ENCODE measurements around the gene CTNNBIP1. TPM values are rescaled to one million over a fixed set of nuclear protein-coding genes. Genes with fewer than 3 reads are reported as not detected.

Gene CTNNBIP1
- total and polyA plus RNA-seq, 9 of the 15 experiments (the other 6 are each of a cell fraction or from before 2014, with no cell fraction given) = 0.65 to 29.2 (median 14.7) TPM

DNA sequence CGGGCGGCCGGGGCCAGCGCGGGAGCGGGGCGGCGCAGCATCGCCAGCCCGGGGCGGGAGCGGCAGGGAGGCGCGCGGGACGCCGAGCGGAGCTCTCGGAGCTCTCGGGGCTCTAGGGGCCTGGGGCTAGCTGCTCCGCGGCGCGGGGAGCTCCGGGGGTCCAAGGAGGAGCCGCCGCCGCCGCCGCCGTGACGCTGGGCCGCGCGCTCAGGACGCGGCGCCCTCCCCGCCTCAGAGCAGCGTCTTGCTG, 86.5 kb downstream of the CTNNBIP1 start (continued):
- TF ChIP-seq ZNF395 (CRISPR knock-in tag; IDR thresholded peaks at IDR 0.05) (no peak), ZBTB43 (CRISPR knock-in tag; IDR thresholded peaks at IDR 0.05) (no peak), PURB (CRISPR knock-in tag; IDR thresholded peaks at IDR 0.05; ENCODE audit: low read depth) (no peak), PTTG1 (tag; IDR thresholded peaks at IDR 0.05; ENCODE audit: low read depth) (no peak), CTBP1 (IDR thresholded peaks at IDR 0.05; ENCODE audit: borderline replicate concordance) (peak; percentile 74; the same call in 1 of the 2 replicates), ZNF785 (CRISPR knock-in tag; IDR thresholded peaks at IDR 0.05) (no peak), TAF1 (IDR thresholded peaks at IDR 0.05; ENCODE audit: control insufficient read depth, extremely low read depth, insufficient read depth, low read length, severe bottlenecking) (no peak), CREM (IDR thresholded peaks at IDR 0.05; ENCODE audit: low read depth) (0 out of 2 replicates have a peak, but pooled peaks have one; percentile 11), DLX4 (CRISPR knock-in tag; IDR thresholded peaks at IDR 0.05) (no peak), NFIX (CRISPR knock-in tag; IDR thresholded peaks at IDR 0.05; ENCODE audit: low read depth) (no peak), NFE2L1 (tag; IDR thresholded peaks at IDR 0.05; ENCODE audit: borderline replicate concordance, low read depth) (no peak), PRPF4 (IDR thresholded peaks at IDR 0.05; ENCODE audit: insufficient read depth, low read depth, low read length, poor library complexity, severe bottlenecking) (no peak), CBFA2T3 (IDR thresholded peaks at IDR 0.05) (no peak), MED1 (CRISPR knock-in tag; IDR thresholded peaks at IDR 0.05; ENCODE audit: borderline replicate concordance) (no peak), TEAD1 (CRISPR knock-in tag; IDR thresholded peaks at IDR 0.05) (no peak), EWSR1 (IDR thresholded peaks at IDR 0.05; ENCODE audit: borderline replicate concordance, low read depth, partially characterized antibody) (no peak), OTX1 (CRISPR knock-in tag; IDR thresholded peaks at IDR 0.05) (no peak), TBP (optimal IDR thresholded peaks at IDR 0.05; ENCODE audit: low read depth, low read length) (peak; percentile 61), POLR3A (IDR thresholded peaks at IDR 0.05; ENCODE audit: borderline replicate concordance, extremely low read depth, insufficient read depth, insufficient read length) (no peak)
- TF ChIP-seq, protein P1, sequence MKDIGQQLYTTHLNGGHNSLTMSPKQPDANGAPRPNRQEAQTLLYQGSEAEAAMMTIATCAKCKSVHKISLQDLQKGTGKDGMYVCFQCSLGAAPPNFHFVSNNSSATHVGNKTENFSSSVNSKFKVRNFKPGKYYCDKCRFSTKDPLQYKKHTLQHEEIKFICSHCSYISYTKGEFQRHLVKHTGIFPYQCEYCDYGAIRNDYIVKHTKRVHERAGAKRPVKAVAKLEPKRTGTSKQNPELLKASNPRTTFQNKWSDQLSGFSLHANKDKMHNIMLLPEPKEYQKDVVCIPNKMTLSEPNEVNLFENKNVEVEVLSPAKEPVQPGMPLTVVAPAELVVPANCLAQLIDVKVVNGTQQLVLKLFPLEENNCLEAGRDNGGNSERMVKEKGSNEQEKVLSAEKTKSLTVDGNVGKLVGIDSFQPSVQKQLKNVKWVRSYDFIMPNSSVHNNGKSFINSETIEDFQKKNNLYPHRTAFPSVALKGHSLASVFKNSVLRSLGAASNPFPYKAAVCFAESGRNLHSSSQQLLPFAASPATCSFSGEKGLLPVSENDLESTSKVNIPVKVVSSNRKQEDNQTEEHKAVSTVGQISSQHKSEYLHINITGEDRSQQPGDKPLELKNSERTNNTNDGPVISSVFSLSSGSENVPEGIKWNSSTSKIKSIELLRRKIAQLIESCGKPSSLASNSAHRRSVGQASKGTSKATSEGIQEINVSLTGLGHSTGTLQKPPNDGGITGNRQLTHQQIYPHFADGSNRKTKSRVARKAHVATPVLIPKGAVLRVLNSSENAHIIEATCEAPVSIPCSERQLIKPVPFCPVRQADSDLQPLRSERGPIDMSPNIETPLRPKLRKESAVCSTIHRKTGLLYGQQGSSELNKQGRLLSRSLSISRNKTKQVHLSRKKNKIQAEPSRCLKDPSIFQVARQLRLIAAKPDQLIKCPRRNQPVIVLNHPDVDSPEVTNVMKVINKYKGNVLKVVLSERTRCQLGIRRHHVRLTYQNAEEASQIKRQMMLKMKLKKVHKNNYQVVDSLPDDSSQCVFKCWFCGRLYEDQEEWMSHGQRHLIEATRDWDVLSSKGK (CRISPR knock-in tag; IDR thresholded peaks at IDR 0.05) = no peak
- TF ChIP-seq, protein P2, sequence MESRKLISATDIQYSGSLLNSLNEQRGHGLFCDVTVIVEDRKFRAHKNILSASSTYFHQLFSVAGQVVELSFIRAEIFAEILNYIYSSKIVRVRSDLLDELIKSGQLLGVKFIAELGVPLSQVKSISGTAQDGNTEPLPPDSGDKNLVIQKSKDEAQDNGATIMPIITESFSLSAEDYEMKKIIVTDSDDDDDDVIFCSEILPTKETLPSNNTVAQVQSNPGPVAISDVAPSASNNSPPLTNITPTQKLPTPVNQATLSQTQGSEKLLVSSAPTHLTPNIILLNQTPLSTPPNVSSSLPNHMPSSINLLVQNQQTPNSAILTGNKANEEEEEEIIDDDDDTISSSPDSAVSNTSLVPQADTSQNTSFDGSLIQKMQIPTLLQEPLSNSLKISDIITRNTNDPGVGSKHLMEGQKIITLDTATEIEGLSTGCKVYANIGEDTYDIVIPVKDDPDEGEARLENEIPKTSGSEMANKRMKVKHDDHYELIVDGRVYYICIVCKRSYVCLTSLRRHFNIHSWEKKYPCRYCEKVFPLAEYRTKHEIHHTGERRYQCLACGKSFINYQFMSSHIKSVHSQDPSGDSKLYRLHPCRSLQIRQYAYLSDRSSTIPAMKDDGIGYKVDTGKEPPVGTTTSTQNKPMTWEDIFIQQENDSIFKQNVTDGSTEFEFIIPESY (CRISPR knock-in tag; IDR thresholded peaks at IDR 0.05) = no peak
